Stimulated activated CD4-positive, alpha-beta T cell treated with anti-CD3 and anti-CD28 coated beads, Interleukin-12 subunit alpha, Interleukin-12 subunit beta, amount 100 ng/mL, for 24 hours (primary cell): ENCODE measurements around the gene CAMSAP1.
A peak's percentile ranks its signal among the peaks of the same experiment; 100 is the strongest.

Experiments used
- DNase-seq, 2 experiments: peaks; one replicate each; pipeline ENCODE4 v3.0.0-alpha.2; 2020; ENCODE audit warnings: low read depth in 2 of 2

Gene CAMSAP1

DNA sequence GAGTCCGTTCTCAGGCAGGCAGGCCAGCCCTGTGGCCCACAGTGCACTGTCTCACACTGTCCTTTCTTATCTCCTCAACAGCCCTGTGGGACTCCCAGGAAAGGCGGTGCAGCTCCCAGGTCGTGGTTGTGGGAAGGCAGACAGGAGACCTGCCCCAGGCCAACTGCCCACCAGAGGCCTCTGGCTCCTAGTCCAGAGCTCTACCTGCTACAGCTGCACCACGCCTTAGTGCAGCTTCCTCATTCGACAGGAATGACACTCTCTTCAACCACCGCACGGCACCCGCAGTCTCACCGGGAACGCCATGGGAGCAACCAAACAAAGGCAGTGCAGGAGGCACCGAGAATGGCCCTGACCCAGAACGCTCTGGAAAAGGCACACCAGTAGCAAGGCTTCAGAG is 25.3 kb downstream of the CAMSAP1 start:
- DNase-seq = no peak

DNA sequence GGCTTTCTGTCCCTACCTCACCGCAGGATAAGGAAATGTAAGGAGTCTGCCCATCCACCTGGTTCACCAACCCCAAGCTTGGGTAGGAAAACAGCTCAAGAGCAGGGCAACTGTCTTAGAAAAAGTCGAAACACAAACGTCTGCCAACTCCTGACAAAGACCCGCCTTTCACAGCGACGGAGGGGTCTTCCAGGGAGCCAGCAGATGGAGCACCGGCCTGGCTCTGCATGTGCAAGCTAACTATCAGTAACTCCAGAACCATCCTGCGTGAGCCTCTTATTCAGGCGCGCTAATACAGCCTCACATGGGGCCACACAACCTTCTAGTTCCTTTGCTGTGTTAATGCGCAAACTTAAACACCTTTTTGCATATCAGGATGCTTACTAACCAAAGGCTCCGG is 26.9 kb downstream of the CAMSAP1 start:
- DNase-seq = no peak

DNA sequence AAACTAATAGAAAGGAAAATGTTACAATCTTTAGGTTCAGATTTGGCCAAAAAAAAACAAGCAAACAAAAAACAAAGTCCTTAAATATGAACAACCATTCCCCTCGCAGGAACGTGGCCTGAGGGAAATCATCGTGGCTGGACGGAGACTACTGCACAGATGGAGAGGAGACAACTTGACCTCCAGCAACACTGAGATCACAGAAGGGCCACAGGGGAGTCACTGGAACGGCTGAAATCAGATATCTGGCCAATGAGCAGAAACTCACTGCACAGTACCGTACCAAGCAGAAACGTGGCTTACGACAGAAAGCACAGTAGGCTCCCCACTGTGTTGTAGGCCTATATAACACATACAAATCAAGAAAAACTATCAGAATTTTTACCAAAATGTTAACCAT is 27.7 kb downstream of the CAMSAP1 start:
- DNase-seq = no peak

DNA sequence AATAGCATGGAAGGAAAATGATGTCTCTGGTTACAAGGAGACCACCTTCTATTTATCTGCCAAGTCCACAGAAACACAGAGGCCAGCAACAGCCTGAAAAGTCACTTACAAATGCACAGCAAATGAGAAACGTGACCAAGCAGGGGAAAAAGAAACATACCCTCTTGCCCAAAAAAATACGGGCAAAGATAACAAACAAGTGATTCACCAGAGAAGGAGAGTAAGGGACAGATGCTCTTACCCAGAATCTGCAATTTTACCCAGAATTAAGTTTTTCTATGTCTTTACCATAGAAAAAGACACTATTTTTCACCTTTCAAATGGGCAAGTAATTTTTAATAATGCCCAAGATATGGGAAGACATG is 28.1 kb downstream of the CAMSAP1 start:
- DNase-seq = no peak

DNA sequence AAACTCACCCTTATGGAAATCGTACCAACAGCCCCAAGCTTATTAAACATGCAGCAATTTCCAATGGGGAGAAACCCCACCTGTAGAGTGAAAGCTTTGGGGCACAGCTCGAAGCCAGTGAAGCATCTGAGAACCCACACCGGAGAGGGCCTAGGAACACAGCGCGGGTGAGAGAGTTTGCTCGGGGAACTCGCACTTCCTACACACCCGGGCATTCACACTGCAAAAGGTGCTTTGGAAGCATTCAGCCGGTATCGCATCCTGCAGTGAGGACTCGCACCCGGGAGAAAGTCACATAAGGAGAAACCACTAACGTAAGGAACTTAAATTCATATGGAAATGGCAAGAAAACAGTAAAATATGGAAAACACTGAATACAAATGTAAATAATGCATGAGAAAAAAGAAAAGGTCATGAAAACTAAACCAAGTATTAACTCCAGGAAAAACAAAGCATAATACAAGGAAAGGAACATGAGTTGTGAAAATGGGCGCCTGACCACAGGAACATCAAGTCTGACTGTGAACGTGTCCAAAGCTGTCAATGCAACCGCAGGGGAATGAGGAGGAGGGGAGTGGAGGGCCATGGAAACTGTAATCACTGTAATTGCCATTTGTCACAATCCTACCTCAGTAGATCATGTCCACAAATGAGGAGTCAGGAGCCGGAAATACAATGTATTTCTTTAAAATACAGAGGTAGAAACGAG is 28.7 kb downstream of the CAMSAP1 start:
- DNase-seq = no peak

DNA sequence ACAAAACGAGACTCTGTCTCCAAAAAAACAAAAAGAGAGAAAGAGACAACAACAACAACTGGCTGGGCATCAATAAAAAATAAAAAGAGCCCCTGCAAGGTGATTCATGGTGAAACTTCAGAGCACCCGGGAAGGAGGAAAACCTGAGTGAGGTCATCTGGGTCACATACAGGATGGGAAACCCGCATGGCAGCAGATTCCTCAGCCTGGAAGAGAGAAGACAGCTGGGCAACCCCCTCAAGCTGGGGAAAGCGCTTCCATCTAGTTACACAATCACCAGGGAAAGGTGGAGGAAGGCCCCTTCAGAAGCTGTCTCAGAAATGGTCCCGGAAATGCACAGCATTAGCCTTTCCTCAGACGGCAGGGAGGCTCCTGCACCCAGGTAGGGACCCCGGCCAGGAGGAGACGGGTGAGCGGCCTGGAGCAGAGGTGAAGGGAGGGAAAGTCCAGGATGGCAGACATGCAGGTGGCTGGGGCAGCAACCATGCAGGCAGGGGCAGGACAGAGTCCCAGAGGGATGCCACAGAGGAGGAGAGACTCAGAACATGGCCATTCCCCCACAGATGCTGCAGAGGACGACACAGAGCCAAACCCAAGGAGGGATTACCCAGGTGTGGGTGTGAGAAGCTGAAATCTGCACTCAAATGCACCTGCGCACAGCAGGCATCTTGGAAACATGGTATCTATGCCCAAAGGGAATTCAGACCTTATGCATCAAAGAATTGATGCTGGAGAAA is 29.4 kb downstream of the CAMSAP1 start:
- DNase-seq = no peak

DNA sequence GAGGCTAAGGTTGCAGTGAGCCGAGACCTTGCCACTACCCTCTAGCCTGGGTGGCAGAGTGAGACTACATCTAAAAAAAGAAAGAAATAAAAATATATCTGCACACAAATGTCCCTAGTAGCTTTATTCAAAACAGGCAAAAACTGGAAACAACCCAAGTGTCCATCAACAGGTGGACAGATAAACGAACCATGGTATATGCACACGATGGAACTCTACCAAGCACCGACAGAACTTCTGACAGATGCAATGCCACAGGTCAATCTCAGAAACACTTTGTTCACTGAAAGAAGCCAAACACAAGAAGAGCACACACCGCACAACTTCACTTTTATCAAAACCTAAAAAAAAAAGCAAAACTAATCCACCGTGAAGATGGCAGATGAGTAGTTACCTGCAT is 30.4 kb downstream of the CAMSAP1 start:
- no peak for DNase-seq

DNA sequence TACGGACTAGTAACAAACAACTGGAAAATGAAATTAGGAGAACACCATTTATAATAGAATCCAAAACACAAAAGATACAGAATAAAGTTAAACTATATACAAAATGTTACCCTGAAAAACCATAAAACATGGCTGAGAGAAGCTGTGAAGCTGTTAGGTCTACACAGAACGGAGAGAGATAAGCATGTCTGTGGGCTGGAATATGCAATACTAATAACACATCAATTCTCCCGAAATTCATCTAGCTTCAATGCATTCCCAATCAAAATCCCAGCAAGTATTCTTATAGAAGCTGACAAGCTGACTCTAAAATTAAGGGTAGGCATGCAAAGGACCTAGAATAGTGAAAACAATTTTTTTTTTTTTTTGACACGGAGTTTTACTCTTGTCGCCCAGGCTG is 32.5 kb downstream of the CAMSAP1 start:
- no peak for DNase-seq

DNA sequence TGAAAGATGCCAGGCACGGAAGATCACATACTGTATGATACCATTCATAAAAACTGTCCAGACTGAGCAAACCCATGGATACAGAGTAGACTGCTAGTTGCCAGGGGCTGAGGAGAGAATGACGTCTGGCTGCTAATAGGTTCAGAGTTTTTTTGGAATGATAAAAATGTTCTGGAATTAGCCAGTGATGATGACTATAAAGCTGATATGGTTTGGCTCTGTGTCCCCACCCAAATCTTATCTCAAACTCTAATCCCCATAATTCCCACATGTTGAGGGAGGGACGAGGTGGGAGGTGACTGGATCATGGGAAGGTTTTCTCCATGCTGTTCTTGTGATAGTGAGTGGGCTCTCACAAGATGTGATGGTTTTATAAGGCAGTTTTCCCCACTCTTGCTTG is 37.4 kb downstream of the CAMSAP1 start:
- no peak for DNase-seq

DNA sequence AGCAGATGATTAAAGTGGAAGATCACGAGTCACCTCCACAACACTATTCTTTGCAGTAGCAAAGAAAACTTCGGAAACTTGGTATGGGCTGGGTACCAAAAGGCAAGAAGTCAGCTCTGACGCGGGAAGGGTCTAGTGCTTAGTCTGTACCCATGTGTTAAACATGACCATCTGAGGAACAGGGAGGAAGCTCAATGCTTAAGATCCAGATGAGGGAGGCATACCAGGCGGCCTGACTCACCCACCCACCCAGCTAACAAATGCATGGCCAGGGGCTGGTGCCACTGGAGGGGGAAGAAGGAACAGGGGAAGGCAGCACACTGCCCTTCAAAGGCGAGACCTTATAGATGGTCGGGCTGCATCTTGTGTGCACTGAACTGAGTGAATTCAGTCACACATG is 41.8 kb downstream of the CAMSAP1 start:
- no peak for DNase-seq

DNA sequence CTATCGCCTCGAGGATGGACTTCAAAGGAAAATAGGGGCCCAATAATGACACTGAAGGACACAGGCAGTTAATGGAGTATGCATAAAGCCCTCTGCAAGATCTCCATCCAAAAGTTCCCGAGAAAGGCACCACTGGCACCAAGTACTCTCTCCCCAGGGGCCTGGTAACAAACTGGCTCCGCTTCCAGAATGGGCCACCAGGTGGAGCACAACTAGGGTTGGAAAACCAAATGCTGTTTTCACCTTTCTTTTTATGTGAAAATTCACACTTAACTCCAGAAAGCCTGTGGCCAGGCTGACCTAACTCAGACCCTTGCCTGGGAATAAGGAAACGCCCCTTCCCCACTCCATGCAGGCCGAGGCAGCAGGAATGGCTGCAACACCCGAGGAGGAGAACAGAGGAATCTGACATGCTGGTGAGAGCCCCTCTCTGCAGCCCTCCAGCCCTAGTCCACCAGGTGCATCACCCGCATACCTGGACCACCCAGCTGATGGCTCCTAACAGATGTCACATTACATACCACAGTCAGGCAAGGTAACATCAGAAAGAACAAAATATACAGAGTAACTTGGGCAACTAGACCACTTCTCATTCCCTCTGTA is 42.8 kb downstream of the CAMSAP1 start:
- DNase-seq = peak; percentile 45 to 78

DNA sequence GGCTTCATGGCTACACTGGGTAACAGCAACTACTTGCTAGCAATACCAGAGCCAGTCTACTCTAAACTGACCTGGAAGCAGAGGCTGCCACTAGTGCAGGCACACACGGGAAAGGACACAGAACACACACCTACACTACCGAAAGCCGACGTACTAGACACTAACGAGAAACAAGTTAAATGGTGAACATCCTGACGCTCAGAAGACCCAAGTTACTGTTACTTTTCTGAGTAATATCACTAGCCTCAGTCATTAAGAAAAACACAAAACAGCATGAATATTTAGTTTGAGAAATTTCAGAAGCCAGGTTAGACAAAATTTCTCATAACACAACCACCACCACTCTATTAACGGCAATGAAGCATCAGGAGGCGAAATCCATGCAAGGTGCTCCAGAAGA is 44.5 kb downstream of the CAMSAP1 start:
- no peak for DNase-seq

DNA sequence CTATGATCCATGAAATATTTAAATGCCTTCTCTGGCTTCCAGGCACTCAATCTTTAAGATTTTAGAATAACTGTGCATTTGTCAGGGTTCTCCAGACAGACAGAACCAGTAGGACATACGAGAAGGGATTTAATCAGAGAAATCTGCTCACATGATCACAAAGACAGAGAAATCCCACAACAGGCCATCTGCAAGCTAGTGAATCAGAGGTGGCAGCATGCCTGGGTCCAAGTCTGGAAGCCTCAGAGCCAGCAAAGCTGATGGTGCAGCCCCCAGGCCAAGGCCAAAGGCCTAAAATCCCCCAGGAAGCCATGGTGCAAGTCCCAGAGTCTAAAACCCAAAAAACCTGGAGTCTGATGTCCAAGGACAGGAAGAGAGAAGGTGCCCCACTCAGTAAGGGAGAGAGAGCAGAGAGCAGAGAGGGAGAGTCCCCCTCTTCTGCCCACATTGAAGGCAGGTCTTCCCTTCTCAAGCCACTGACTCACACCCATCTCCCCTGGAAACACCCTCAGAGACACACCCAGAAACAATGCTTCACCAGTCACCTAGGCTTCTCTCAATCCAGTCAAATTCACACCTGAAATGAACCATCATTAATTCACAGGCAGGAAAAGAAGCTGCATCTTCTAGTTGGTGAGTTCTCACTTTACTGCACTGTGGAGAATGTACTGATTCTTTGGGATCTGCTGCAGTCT is 48.7 kb downstream of the CAMSAP1 start:
- no peak for DNase-seq

DNA sequence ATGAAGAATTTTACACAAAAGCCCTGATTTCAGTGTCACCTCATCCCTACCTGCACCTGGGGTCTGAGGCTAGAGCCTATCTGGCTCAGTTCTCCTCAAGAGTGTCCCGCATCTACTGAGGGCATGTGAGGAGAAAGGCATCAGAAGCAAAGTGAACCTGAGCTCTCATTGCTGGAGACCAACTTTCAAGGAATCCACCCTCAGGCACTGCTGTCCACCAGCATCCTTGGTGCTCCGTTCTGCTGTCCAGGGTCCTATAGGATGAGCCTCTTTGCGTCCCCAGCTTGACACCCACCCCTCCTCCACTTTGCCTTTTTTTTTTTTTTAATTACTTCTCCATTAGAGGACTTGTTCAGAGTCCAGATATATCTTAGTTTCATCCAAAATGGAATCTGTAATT is 49.5 kb downstream of the CAMSAP1 start:
- no peak for DNase-seq

DNA sequence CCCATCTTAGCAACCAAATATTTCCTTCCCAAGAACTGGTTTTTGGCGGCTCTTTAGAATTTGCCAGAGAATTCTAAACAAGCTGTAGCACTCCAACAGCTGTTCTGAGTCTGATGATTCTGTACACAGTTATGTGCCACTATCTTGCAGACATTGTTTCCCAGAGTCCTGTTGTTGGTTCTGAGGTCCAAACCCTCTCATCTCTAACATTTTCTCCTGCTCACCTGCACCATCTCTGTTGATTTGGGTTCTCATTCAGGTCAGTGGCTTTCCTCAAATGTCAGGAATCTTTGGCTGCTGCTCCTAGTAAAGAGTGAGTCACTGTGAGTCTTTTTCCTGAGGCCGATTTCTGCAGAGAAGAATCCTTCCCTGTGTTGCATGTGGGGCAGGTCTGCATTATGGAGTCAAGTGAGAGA is 50.0 kb downstream of the CAMSAP1 start:
- no peak for DNase-seq

DNA sequence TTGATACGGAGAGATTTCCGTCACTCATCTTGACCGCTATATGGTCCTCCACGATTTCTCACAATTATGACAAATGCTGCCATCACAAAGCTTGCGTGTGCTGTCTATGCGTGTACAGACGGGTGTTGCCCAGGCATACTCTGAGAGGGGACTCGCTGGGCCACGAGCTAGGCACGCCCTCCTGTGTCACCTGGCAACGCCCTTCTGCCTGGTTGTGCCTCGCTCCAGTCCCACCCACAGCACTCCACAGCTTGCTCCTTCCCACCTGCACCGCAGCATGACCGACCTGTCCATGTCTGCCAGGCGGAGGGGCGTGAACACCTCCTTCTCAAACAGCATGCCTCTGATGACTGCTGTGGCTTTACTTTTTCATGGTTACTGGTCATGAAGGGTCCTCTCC is 55.6 kb downstream of the CAMSAP1 start:
- DNase-seq = no peak

DNA sequence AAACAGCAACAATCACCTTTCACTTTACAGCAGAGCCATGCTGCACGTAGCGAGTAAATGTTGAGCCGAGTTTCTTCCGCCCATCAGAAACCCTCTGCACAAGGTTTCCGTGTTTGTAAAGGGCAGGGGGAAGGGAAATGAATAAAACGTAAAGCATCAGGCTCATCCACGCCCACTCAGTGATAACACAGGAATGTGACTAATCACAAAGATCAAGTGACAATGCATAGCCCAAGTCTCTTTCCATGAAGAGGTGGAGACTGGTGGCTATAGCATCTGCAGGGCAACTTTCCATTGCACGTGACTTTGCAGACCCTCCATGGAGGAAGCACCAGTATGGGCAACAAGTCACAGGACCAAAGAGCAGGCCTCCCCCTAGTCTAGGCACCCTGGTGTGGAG is 56.6 kb downstream of the CAMSAP1 start:
- no peak for DNase-seq

DNA sequence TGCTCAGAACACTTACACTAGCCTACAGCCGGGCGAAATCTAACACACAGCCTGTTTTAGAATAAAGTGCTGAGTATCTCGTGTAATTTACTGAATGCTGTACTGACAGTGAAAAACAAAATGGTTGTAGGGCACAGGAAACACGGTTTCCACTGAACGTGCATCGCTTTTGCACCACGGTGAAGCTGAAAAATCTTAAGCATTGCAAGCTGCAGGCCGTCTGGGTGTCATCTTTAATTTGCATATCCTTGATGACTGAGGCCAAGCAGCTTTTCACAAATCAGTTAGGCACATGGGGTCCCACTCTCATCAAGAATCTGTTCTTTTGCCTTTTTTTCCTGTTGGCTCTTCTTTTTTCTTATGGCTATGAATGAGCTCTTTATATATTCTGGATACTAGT is 58.2 kb downstream of the CAMSAP1 start:
- DNase-seq = no peak

DNA sequence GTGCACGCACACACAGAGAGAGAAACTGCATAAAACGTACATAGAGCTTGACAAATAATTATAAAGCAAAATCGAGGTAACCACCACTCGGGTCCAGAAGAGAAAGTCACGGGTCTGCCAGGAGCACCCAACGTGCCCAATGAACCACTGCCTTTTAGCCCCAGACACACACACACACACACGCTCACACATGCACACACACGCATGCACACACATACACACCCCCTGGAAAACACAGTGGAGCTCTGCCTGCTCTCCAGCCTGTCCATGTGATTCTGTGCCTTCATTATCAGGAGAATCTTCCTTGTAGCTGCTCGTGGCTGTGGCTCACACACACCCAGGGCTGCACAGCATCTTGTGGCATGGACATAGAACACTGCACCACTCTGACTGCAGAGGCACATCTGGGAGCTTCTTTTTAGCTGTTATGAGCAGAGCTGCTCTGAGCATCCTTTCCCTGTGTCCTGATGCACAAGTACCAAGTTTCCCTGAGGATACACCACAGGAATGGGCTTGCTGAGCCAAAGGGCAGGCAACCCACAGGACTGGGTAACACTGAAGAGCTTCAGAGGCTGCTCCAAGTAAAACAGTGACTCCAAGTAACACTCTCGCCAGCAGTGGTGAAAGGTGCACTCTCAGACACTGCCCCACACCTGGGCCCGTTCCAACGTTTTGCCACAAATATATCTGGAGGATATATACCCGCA is 58.9 kb downstream of the CAMSAP1 start:
- DNase-seq = no peak

DNA sequence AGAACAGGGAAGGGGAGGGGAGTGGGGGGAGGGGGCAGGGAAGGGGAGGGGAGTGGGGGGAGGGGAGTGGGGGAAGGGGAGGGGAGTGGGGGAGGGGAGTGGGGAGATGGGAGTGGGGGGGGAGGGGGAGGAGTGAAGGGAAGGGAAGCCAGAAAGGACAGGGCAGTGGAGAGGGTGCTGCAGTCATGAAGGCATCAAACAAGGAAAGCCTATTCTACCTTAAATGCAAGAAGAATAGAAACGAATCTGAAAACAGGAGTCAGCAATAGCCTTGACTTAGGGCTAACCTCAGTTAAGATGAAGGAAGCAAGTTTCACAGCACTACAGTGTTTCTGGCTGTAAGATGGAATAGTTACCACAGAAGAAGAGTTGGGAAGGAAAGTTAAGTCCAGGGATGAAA is 59.5 kb downstream of the CAMSAP1 start:
- no peak for DNase-seq

DNA sequence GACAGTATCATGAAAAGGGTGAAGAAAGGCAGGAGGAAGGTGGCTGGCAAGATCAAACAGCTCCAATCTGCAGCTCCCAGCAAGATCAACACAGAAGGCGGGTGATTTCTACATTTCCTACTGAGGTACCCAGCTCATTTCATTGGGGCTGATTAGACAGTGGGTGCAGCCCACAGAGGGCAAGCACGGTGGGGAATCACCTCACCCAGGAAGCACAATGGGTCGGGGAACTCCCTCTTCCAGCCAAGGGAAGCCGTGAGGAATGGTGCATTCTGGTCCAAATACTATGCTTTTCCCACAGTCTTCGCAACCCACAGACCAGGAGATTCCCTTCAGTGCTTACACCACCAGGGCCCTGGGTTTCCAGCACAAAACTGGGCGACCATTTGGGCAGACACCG is 66.8 kb downstream of the CAMSAP1 start:
- no peak for DNase-seq

DNA sequence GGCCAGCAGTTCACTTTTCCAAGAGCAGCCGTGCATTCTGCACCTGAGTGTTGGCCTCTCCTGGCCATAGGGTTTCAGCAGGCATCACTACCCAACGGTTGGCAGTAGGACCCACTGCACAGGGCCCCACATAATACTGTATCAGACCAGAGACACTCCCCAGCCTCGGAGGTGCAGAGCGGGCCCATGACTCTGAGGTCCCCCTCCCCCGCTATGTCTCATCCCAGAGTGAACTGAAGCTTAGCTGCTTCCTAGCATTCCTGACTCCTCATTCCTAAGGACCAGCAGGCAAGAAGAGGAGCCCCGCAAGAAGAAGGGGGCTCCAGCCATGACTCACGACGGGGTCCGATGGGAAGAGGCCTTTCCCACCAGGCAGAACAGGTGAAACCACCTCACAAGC is 67.2 kb downstream of the CAMSAP1 start:
- no peak for DNase-seq
